NCI-H510A treated with DMSO at 0.1 percent for 48 hours (cell line): Measurements from ENCODE around the gene MYO7A.

Experiments used
- DNase-seq: peaks from one replicate; lab custom pipeline; 2025; lab: John Stamatoyannopoulos, UW

MYO7A gene

GRCh38 chr11:77213589-77214428, 85.8 kb downstream of the MYO7A start:
- no peak for DNase-seq

- no peak for DNase-seq
These were observed 86.5 kb downstream of the MYO7A start for GRCh38 chr11:77214557-77214956.

- no peak for DNase-seq
These were observed 87.1 kb downstream of the MYO7A start for GRCh38 chr11:77215106-77215505.

GRCh38 chr11:77217156-77217555, 89.1 kb downstream of the MYO7A start:
- DNase-seq: no peak

- DNase-seq: no peak
These were observed 95.8 kb downstream of the MYO7A start for GRCh38 chr11:77223797-77224196.

GRCh38 chr11:77230878-77231605, 103.0 kb downstream of the MYO7A start:
- no peak for DNase-seq

GRCh38 chr11:77231800-77232199, 103.8 kb downstream of the MYO7A start:
- DNase-seq: no peak

- no peak for DNase-seq
These were observed 104.2 kb downstream of the MYO7A start for GRCh38 chr11:77232242-77232641.

- no peak for DNase-seq
These were observed 105.0 kb downstream of the MYO7A start for GRCh38 chr11:77233011-77233410.

- DNase-seq: no peak
These were observed 108.9 kb downstream of the MYO7A start for GRCh38 chr11:77236901-77237300.

- DNase-seq: no peak
These were observed 116.4 kb downstream of the MYO7A start for GRCh38 chr11:77244277-77245027.

GRCh38 chr11:77249427-77249826, 121.4 kb downstream of the MYO7A start:
- DNase-seq: no peak

- no peak for DNase-seq
These were observed 123.0 kb downstream of the MYO7A start for GRCh38 chr11:77250881-77251640.

- DNase-seq: no peak
These were observed 124.7 kb downstream of the MYO7A start for GRCh38 chr11:77252555-77253270.

GRCh38 chr11:77253690-77254089, 125.6 kb downstream of the MYO7A start:
- no peak for DNase-seq

- DNase-seq: no peak
These were observed 131.6 kb downstream of the MYO7A start for GRCh38 chr11:77259641-77260040.

GRCh38 chr11:77262803-77263202, 134.8 kb downstream of the MYO7A start:
- DNase-seq: no peak
